HL-60 (cell line): ENCODE data around the gene SAMD10.

Source experiments
- CTCF ChIP-seq: IDR thresholded peaks from one replicate; pipeline ENCODE4 v1.5.1; 2011; ENCODE audit warnings: low read length, control low read depth, inconsistent platforms; ENCODE audit not compliant: insufficient read depth
- GABPA ChIP-seq: IDR thresholded peaks from 2 replicates; pipeline ENCODE4 v1.6.1; 2012; ENCODE audit warnings: low read depth
- POLR2AphosphoS5 ChIP-seq: IDR thresholded peaks from 2 replicates; pipeline ENCODE4 v1.6.1; 2012; ENCODE audit warnings: low read depth
- REST ChIP-seq: IDR thresholded peaks from 2 replicates; pipeline ENCODE4 v1.6.1; 2012; ENCODE audit warnings: low read depth; ENCODE audit not compliant: insufficient replicate concordance

- TF ChIP-seq CTCF, result no peak
- TF ChIP-seq GABPA, result no peak
- TF ChIP-seq POLR2AphosphoS5, result 0 out of 2 replicates have a peak, but pooled peaks have one; percentile 21
- no peak for TF ChIP-seq REST
These were observed 47.7 kb downstream of the SAMD10 start for GRCh38 chr20:63931735-63932134.
